Brain microvascular endothelial cell (primary cell): ENCODE data around the gene B4GALT4.

Experiments
- DNase-seq: peaks from one replicate; pipeline ENCODE4 v3.0.0-alpha.2; 2020
- H3K27ac ChIP-seq: fragments of 250-450 bp; sonication (Bioruptor Pico); 2 replicates; pipeline ENCODE4 v1.5.1; 2020; ENCODE audit warnings: mild to moderate bottlenecking, moderate library complexity
- H3K27me3 ChIP-seq: fragments of 250-450 bp; sonication (Bioruptor Pico); replicated peaks from 2 replicates; pipeline ENCODE4 v1.5.1; 2020; ENCODE audit warnings: mild to moderate bottlenecking
- H3K36me3 ChIP-seq: fragments of 250-450 bp; sonication (Bioruptor Pico); replicated peaks from 2 replicates; pipeline ENCODE4 v1.5.1; 2020; ENCODE audit warnings: mild to moderate bottlenecking
- H3K4me3 ChIP-seq: 2 replicates; pipeline ENCODE4 v1.5.1; 2011; ENCODE audit warnings: low read depth, mild to moderate bottlenecking, control low read depth, low read length, moderate library complexity
- CTCF ChIP-seq: IDR thresholded peaks from 2 replicates; pipeline ENCODE4 v1.5.1; 2011; ENCODE audit warnings: low read depth, mild to moderate bottlenecking, moderate library complexity, low read length, control low read depth, inconsistent platforms; ENCODE audit errors: missing control alignments
- in situ Hi-C: cut with HindIII; loops from 2 replicates; pipeline ENCODE4 v1.10.0; 2017; ENCODE audit warnings: low sequenced_read_pairs, low pct_ligation_motif_present

Gene B4GALT4

GRCh38 chr3:119219069-119219468, 21.6 kb downstream of the B4GALT4 start:
- in situ Hi-C loops: no loop called here
- Histone ChIP-seq H3K27me3 (no peaks in the 10 kb centered on the region), H3K36me3 (peaks cover 24% of the 10 kb centered on the region), H3K27ac (no peak overlapping the region), H3K4me3 (no peak overlapping the region)
- TF ChIP-seq CTCF: no peak
- no peak for DNase-seq

GRCh38 chr3:119211803-119212202, 28.9 kb downstream of the B4GALT4 start:
- TF ChIP-seq CTCF: no peak
- no peak for DNase-seq
- Histone ChIP-seq H3K36me3 (peaks cover 10% of the 10 kb centered on the region), H3K27me3 (no peaks in the 10 kb centered on the region), H3K4me3 (no peak overlapping the region), H3K27ac (no peak overlapping the region)
- in situ Hi-C loops: no loop called here

- no peak overlapping the region for H3K4me3 ChIP-seq
- no peaks in the 10 kb centered on the region for H3K27me3 ChIP-seq
- H3K27ac ChIP-seq: no peak overlapping the region
- in situ Hi-C loops: no loop called here
- no peak for DNase-seq
- TF ChIP-seq CTCF: no peak
- H3K36me3 ChIP-seq: peaks cover 10% of the 10 kb centered on the region
These were observed 29.5 kb downstream of the B4GALT4 start for GRCh38 chr3:119211193-119211592.

- in situ Hi-C loops: no loop called here
These were observed 33.2 kb downstream of the B4GALT4 start for GRCh38 chr3:119207512-119207875.

GRCh38 chr3:119206611-119207511, 33.8 kb downstream of the B4GALT4 start:
- Histone ChIP-seq H3K4me3 (no peak overlapping the region), H3K27ac (no peak overlapping the region), H3K27me3 (no peaks in the 10 kb centered on the region), H3K36me3 (no peaks in the 10 kb centered on the region)
- in situ Hi-C loops: no loop called here
- DNase-seq: no peak
- TF ChIP-seq CTCF: no peak

More at GRCh38 chr3:119207512-119207875, 33.2 kb downstream of the B4GALT4 start:
- DNase-seq: no peak
- Histone ChIP-seq H3K36me3 (peaks cover 2% of the 10 kb centered on the region), H3K27me3 (no peaks in the 10 kb centered on the region), H3K4me3 (no peak overlapping the region), H3K27ac (no peak overlapping the region)
- TF ChIP-seq CTCF: no peak
